ENCODE results near the gene PTTG1IP2.

The PTTG1IP2 gene

DNA sequence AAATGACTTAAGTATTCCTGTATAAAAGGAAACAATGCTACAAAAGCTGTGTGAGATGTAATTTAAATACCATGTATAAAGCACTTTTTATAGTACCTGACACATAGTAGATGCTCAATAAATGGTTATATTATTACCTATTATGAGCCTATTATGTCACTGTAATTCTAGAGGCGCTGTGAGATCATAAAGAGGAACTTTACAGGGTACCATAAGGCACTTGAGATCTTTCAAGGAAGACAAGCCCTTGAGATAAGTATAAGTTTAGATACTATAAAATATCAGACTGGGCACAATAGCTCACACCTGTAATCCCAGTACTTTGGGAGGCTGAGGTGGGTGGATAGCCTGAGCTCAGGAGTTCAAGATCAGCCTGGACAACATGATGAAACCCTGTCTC lies 38.3 kb downstream of the PTTG1IP2 start:
- no peaks in the 10 kb centered on the region for H3K36me3 Mint-ChIP-seq
- no peaks in the 10 kb centered on the region for H3K4me1 Mint-ChIP-seq (ENCODE audit: low read depth)
- H3K9me3 Mint-ChIP-seq (ENCODE audit: low read depth): no peaks in the 10 kb centered on the region
- no peaks in the 10 kb centered on the region for H3K27me3 Mint-ChIP-seq
- no peak overlapping the region for H3K27ac Mint-ChIP-seq
- no peak overlapping the region for H3K4me3 Mint-ChIP-seq

DNA sequence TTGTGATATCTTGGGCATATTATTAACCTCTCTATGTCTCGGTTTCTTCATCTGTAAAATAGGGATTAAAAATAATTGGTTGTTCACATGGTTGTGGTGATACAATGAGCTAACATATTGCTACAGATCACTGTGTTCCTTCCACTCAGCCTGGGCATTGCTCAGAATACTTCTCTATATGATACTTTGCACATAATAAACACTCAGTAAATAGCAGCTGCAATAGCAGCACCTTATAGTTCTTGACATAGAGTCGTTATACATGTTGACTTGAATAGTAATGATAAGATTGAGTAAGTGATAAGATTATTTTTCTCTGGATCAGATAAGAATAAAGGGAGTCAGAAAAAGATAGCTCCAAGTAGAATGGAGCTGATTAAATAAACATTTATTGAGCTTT lies 42.3 kb downstream of the PTTG1IP2 start:
- Mint-ChIP-seq H3K9me3 (ENCODE audit: low read depth) (no peaks in the 10 kb centered on the region), H3K4me3 (no peak overlapping the region), H3K36me3 (no peaks in the 10 kb centered on the region), H3K27me3 (no peaks in the 10 kb centered on the region), H3K4me1 (ENCODE audit: low read depth) (no peaks in the 10 kb centered on the region), H3K27ac (no peak overlapping the region)

DNA sequence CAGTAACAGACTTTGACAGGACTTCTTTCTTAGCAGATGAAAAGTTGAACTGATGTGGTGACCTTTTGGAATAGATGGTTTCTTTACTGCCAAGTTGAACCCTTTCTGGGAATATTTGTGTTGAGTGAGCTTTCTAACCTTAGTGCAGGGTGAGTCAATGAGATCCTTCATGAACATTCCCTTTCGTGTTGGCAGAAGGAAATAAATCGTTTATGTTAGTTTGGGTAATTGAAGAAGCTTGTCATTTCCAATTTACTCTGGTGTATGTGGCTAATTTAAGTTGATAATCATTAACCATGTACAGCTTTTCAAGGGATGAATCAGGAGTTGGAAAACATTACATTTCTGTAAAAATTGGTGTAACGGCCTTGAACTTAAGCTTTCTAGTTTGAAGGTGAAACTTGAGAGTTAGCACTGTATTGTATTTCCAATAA lies 43.4 kb downstream of the PTTG1IP2 start:
- no peaks in the 10 kb centered on the region for H3K36me3 Mint-ChIP-seq
- no peak overlapping the region for H3K4me3 Mint-ChIP-seq
- H3K27me3 Mint-ChIP-seq: no peaks in the 10 kb centered on the region
- H3K4me1 Mint-ChIP-seq (ENCODE audit: low read depth): no peaks in the 10 kb centered on the region
- H3K9me3 Mint-ChIP-seq (ENCODE audit: low read depth): no peaks in the 10 kb centered on the region
- H3K27ac Mint-ChIP-seq: no peak overlapping the region

DNA sequence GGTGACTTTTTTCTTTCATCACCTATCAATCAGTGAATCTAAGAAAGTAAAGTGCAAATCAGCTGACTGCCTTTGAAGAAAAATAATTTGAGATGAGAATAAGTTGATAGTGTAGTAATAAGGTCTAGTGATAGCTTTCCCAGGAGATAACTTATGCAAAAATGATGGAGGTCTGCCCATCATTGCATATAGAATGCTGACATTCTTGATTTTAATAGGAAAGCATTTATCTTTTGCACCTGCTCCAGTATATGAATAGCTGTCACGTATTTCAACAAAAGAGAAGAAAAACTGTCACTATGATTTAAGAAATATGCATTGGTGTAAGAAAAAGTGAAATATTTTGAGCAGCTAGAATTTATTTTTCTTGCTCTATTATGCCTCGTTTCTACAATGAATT lies 46.8 kb downstream of the PTTG1IP2 start:
- Mint-ChIP-seq H3K27me3 (no peaks in the 10 kb centered on the region), H3K27ac (no peak overlapping the region), H3K4me3 (no peak overlapping the region), H3K9me3 (ENCODE audit: low read depth) (no peaks in the 10 kb centered on the region), H3K4me1 (ENCODE audit: low read depth) (no peaks in the 10 kb centered on the region), H3K36me3 (no peaks in the 10 kb centered on the region)

DNA sequence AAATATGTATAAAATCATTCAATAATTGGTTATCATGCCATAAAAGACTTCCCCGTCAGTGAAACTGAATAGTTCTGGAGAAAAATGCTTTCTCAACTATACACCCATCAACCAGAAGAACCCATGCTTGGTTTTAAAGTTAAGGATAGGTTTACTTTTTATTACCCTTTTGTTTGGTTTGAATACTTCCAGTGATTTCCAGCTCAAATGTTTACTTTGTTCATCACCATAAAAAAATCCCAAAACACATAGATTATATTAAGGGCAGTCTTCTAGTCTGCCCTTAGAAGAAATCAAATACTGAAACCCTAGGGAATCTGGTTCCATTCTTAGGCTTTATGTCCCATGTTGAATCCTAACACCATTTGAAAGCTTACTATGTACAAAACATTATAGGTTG lies 49.2 kb downstream of the PTTG1IP2 start:
- Mint-ChIP-seq H3K4me3 (no peak overlapping the region), H3K9me3 (ENCODE audit: low read depth) (no peaks in the 10 kb centered on the region), H3K27ac (no peak overlapping the region), H3K27me3 (no peaks in the 10 kb centered on the region), H3K36me3 (no peaks in the 10 kb centered on the region), H3K4me1 (ENCODE audit: low read depth) (no peaks in the 10 kb centered on the region)

DNA sequence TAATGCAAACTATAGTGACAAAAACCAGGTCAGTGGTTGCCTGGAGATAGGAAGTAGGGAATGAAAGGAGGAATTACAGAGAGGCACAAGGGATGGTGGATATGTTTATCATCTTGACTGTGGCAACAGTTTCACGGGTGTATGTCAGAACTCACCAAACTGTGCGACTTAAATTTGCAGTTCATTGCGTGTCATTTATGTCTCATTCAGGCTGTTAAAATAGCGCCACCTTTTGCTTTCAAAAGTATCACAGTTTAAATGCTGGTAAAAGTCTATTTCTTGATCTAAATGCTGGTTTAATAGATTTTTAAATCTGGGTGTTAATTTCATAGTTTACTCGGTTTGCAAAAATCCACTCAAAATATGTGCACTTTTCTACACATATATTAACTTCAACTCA lies 51.0 kb downstream of the PTTG1IP2 start:
- Mint-ChIP-seq H3K27ac (no peak overlapping the region), H3K36me3 (no peaks in the 10 kb centered on the region), H3K27me3 (no peaks in the 10 kb centered on the region), H3K9me3 (ENCODE audit: low read depth) (no peaks in the 10 kb centered on the region), H3K4me3 (no peak overlapping the region), H3K4me1 (ENCODE audit: low read depth) (no peaks in the 10 kb centered on the region)

DNA sequence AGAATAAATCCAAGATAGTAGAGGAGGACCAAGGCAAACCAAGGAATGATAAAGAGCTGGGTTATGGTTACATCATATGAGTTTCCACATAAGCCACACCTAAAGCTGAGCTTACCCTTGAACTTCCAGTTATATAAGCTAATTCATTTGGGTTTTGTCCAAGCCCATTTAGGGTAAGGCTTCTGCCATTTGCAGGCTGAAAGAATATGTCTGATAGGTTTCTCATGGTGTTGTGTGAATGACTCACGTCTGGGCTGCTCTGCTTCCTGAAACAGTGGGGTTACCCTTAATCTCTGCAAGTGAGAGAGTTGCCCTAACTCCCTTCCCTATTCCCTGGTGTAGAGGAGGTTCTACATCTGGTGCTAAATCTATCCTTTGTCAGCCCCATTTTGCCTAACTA lies 60.8 kb downstream of the PTTG1IP2 start:
- Mint-ChIP-seq H3K27me3 (peaks cover 2% of the 10 kb centered on the region), H3K4me1 (ENCODE audit: low read depth) (no peaks in the 10 kb centered on the region), H3K9me3 (ENCODE audit: low read depth) (no peaks in the 10 kb centered on the region), H3K4me3 (no peak overlapping the region), H3K27ac (no peak overlapping the region), H3K36me3 (no peaks in the 10 kb centered on the region)

DNA sequence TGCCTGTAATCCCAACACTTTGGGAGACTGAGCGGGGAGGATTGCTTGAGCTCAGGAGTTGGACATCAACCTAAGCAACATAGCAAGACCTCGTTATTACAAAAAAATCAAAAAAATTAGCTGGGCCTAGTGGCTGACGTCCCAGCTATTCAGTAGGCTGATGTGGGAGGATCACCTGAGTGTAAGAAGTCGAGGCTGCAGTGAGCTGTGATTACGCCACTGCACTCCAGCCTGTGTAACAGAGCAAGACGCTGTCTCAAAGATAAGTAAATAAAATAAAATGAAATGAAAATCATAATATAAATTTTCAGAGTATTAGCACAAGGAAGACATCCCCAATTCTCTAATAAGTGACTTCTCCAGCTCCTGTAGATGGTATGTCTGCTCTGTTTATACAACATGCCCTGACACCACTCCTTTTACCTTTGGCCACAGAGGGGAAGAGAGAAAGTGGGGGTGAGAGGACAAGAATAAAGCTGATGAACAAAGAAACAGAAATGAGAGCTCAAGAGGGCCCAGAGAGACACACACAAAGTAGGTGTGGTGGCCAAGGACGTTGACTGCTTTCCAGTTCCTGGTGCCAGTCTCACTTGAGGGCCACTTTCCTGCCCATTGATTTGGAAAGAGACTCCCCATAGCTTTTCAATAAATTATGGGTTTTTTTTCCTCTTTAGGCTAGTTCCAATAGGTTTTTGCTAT lies 62.9 kb downstream of the PTTG1IP2 start:
- H3K27ac Mint-ChIP-seq: no peak overlapping the region
- no peaks in the 10 kb centered on the region for H3K4me1 Mint-ChIP-seq (ENCODE audit: low read depth)
- H3K27me3 Mint-ChIP-seq: peaks cover 2% of the 10 kb centered on the region
- H3K9me3 Mint-ChIP-seq (ENCODE audit: low read depth): no peaks in the 10 kb centered on the region
- no peaks in the 10 kb centered on the region for H3K36me3 Mint-ChIP-seq
- no peak overlapping the region for H3K4me3 Mint-ChIP-seq

DNA sequence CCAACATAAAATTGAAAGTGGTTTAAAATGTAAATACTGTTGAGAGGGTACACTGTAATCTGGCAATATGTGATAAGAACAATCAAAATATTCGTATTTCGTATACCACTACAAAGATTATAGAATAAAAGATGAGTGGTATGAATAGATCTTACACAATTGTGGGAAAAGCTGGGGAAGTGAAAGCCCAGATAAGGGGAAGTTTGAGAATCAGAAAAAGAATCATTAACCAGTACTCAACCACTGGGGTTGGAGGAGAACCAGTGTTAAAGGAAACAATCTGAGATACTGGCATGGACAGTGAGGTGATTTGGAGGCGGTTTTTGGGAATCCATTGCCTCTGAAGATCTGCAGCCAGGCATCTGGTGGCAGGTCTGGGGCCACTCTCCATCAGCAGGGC lies 67.0 kb downstream of the PTTG1IP2 start:
- Mint-ChIP-seq H3K4me1 (ENCODE audit: low read depth) (no peaks in the 10 kb centered on the region), H3K27me3 (peaks cover 4% of the 10 kb centered on the region), H3K36me3 (no peaks in the 10 kb centered on the region), H3K9me3 (ENCODE audit: low read depth) (no peaks in the 10 kb centered on the region), H3K27ac (no peak overlapping the region), H3K4me3 (no peak overlapping the region)

DNA sequence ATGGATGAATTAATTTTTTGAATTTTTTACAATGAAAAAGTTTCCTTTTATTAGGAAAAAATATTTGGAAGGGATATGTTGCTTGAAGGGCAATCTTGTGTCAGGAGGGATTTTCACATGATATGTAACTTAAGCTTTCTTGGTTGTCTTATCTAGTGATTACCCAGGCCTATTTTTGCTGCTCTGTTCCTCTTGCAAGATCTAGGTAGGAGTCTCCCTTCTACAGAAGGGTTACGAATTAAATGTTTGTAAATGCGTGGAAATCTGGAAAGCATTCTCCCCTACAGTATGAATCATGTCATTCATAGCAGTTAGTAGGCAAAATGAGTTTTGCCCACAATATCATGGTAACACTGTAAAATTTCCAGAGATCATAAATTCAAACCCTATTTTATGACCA lies 69.0 kb downstream of the PTTG1IP2 start:
- H3K9me3 Mint-ChIP-seq (ENCODE audit: low read depth): no peaks in the 10 kb centered on the region
- H3K36me3 Mint-ChIP-seq: no peaks in the 10 kb centered on the region
- peaks cover 7% of the 10 kb centered on the region for H3K27me3 Mint-ChIP-seq
- no peaks in the 10 kb centered on the region for H3K4me1 Mint-ChIP-seq (ENCODE audit: low read depth)
- H3K27ac Mint-ChIP-seq: no peak overlapping the region
- no peak overlapping the region for H3K4me3 Mint-ChIP-seq

DNA sequence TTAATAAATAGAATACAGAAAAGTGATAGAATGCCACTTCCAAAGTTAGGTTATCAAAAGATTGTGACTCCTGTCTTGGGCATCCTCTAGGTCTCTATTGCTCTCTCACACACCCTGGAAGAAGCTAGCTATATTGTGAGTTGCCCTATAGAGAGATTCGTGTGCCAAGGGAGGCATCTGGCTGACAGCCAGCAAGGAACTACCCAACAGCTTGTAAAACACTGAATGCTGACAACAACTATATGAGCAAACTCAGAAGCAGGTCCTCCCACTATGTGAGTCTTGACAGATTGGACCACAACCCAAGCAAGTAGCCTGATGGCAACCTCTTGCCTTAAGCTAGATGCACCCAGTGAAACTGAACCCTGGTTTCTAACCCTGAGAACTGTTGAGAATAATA lies 71.0 kb downstream of the PTTG1IP2 start:
- Mint-ChIP-seq H3K9me3 (ENCODE audit: low read depth) (no peaks in the 10 kb centered on the region), H3K4me3 (no peak overlapping the region), H3K27me3 (peaks cover 5% of the 10 kb centered on the region), H3K27ac (no peak overlapping the region), H3K36me3 (no peaks in the 10 kb centered on the region), H3K4me1 (ENCODE audit: low read depth) (no peaks in the 10 kb centered on the region)

DNA sequence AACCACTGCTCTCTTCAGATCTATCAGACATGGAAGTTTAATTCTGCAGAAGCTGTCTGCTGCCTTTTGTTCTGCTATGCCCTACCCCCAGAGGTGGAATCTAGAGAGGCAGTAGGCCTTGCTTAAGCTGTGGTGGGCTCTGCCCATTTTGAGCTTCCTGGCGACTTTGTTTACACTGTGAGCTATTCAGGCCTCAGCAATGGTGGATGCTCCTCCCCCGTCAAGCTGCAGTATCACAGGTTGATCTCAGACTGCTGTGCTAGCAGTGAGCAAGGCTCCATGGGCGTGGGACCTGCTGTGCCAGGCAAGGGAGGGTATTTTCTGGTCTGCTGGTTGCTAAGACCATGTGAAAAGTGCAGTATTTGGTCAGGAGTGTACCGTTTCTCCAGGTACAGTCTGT lies 81.6 kb downstream of the PTTG1IP2 start:
- Mint-ChIP-seq H3K4me3 (no peak overlapping the region), H3K27ac (no peak overlapping the region), H3K27me3 (peaks cover 11% of the 10 kb centered on the region), H3K36me3 (no peaks in the 10 kb centered on the region), H3K4me1 (ENCODE audit: low read depth) (no peaks in the 10 kb centered on the region), H3K9me3 (ENCODE audit: low read depth) (peaks cover 8% of the 10 kb centered on the region)

DNA sequence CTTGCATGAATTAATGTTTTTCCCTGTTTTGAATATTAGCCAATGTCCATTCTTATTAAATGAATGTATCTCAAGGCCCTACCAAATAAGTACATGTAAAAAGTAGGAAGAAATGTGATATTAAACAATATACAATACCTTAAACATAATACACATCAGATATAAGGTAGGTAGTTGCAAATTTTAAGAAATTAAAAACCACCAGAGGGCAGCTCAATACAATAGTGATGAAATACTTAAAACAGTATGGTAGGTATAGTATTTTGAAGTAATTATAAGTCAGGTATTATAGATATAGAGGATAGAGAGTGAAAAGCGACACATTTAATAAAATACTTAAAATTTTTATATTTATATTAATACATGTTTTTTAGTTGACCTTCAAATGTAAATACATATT lies 83.1 kb downstream of the PTTG1IP2 start:
- no peak overlapping the region for H3K27ac Mint-ChIP-seq
- peaks cover 11% of the 10 kb centered on the region for H3K27me3 Mint-ChIP-seq
- no peaks in the 10 kb centered on the region for H3K36me3 Mint-ChIP-seq
- no peaks in the 10 kb centered on the region for H3K4me1 Mint-ChIP-seq (ENCODE audit: low read depth)
- H3K9me3 Mint-ChIP-seq (ENCODE audit: low read depth): peaks cover 8% of the 10 kb centered on the region
- H3K4me3 Mint-ChIP-seq: no peak overlapping the region

DNA sequence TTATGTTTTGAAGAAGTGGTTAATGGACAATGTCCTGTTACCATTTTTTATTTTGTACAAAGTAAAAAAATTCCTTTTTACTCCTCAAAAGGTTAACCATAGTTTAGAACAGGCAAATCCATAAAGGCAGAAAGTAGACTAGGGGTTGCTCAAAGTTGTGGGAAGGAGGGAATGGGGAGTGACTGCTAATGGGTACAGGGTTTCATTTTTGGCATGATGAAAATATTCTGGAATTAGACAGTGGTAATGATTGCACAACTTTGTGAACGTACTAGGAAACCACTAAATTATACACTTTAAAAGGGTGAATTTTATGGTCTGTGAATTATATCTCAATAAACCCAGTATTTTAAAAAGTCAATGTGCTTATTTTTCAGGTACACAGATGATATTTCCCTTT lies 91.3 kb downstream of the PTTG1IP2 start:
- H3K9me3 Mint-ChIP-seq (ENCODE audit: low read depth): no peaks in the 10 kb centered on the region
- H3K4me3 Mint-ChIP-seq: no peak overlapping the region
- H3K27me3 Mint-ChIP-seq: peaks cover 3% of the 10 kb centered on the region
- no peaks in the 10 kb centered on the region for H3K36me3 Mint-ChIP-seq
- H3K27ac Mint-ChIP-seq: no peak overlapping the region
- H3K4me1 Mint-ChIP-seq (ENCODE audit: low read depth): no peaks in the 10 kb centered on the region
